Stomach (tissue), 4 donors: ENCODE results near the gene ANKLE1.

ENCODE experiments used
- POLR2A ChIP-seq, 4 donors: fragments of 450-650 bp; IDR thresholded peaks; one replicate each; pipeline ENCODE4 v1.6.1; 2016; ENCODE audit warnings: antibody characterized with exemption in 4 of 4, control low read depth in 2 of 4, mild to moderate bottlenecking in 1 of 4, moderate library complexity in 1 of 4
- POLR2AphosphoS5 ChIP-seq, 3 donors: sonication (generic); formaldehyde crosslinking; IDR thresholded peaks; one replicate each; pipeline ENCODE4 v1.6.1; 2016; ENCODE audit warnings: antibody characterized with exemption in 3 of 3
- TF ChIP-seq, protein P1 (sequence below), 7 experiments: fragments of 450-650 bp in 4 of 7; fragments of 200-600 bp in 3 of 7; sonication (generic) in 3 of 7; IDR thresholded peaks; one replicate each; pipeline ENCODE4 v1.5.1; 2016 to 2019; ENCODE audit warnings: antibody characterized with exemption in 7 of 7, control low read depth in 2 of 7, mild to moderate bottlenecking in 1 of 7

GRCh38 chr19:17327068-17327653 lies 45.5 kb downstream of the ANKLE1 start:
- TF ChIP-seq POLR2A (IDR thresholded peaks at IDR 0.05) (no peak), POLR2AphosphoS5 (IDR thresholded peaks at IDR 0.05) (no peak)
- TF ChIP-seq, protein P1, sequence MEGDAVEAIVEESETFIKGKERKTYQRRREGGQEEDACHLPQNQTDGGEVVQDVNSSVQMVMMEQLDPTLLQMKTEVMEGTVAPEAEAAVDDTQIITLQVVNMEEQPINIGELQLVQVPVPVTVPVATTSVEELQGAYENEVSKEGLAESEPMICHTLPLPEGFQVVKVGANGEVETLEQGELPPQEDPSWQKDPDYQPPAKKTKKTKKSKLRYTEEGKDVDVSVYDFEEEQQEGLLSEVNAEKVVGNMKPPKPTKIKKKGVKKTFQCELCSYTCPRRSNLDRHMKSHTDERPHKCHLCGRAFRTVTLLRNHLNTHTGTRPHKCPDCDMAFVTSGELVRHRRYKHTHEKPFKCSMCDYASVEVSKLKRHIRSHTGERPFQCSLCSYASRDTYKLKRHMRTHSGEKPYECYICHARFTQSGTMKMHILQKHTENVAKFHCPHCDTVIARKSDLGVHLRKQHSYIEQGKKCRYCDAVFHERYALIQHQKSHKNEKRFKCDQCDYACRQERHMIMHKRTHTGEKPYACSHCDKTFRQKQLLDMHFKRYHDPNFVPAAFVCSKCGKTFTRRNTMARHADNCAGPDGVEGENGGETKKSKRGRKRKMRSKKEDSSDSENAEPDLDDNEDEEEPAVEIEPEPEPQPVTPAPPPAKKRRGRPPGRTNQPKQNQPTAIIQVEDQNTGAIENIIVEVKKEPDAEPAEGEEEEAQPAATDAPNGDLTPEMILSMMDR (IDR thresholded peaks at IDR 0.05), result no peak
